ENCODE measurements around the gene SDK1. TPM values are rescaled to one million over a fixed set of nuclear protein-coding genes. Genes with fewer than 3 reads are reported as not detected.

SDK1 gene
- total and polyA plus RNA-seq, 2 experiments from 2014 or later: 2.1 to 10.0 TPM

- Mint-ChIP-seq H3K4me3 (no peak overlapping the region), H3K9me3 (no peaks in the 10 kb centered on the region), H3K27me3 (ENCODE audit: insufficient read depth, low read depth, poor library complexity) (peaks cover 17% of the 10 kb centered on the region), H3K36me3 (ENCODE audit: low read depth) (0 out of 3 replicates have a peak, but pooled peaks cover 3% of the 10 kb centered on the region), H3K27ac (no peak overlapping the region), H3K4me1 (peaks cover 30% of the 10 kb centered on the region)
- no peaks in the 10 kb centered on the region for H3K9me2 ChIP-seq (ENCODE audit: insufficient read depth)
- no peak for TF ChIP-seq EZH2 (IDR thresholded peaks at IDR 0.05; ENCODE audit: low read depth, unreplicated experiment)
- TF ChIP-seq CREB1 (CRISPR knock-in tag; IDR thresholded peaks at IDR 0.05; ENCODE audit: low read depth): no peak
- no peak for TF ChIP-seq EZH2phosphoT487 (IDR thresholded peaks at IDR 0.05; ENCODE audit: unreplicated experiment)
- no peak for TF ChIP-seq ETS1 (IDR thresholded peaks at IDR 0.05)
- TF ChIP-seq, protein P1, sequence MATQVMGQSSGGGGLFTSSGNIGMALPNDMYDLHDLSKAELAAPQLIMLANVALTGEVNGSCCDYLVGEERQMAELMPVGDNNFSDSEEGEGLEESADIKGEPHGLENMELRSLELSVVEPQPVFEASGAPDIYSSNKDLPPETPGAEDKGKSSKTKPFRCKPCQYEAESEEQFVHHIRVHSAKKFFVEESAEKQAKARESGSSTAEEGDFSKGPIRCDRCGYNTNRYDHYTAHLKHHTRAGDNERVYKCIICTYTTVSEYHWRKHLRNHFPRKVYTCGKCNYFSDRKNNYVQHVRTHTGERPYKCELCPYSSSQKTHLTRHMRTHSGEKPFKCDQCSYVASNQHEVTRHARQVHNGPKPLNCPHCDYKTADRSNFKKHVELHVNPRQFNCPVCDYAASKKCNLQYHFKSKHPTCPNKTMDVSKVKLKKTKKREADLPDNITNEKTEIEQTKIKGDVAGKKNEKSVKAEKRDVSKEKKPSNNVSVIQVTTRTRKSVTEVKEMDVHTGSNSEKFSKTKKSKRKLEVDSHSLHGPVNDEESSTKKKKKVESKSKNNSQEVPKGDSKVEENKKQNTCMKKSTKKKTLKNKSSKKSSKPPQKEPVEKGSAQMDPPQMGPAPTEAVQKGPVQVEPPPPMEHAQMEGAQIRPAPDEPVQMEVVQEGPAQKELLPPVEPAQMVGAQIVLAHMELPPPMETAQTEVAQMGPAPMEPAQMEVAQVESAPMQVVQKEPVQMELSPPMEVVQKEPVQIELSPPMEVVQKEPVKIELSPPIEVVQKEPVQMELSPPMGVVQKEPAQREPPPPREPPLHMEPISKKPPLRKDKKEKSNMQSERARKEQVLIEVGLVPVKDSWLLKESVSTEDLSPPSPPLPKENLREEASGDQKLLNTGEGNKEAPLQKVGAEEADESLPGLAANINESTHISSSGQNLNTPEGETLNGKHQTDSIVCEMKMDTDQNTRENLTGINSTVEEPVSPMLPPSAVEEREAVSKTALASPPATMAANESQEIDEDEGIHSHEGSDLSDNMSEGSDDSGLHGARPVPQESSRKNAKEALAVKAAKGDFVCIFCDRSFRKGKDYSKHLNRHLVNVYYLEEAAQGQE (IDR thresholded peaks at IDR 0.05; ENCODE audit: unreplicated experiment): no peak
- TF ChIP-seq POLR2AphosphoS5 (IDR thresholded peaks at IDR 0.05; ENCODE audit: low read depth): no peak
- TF ChIP-seq JUNB (IDR thresholded peaks at IDR 0.05; ENCODE audit: unreplicated experiment): no peak
- TF ChIP-seq ZNF462 (CRISPR knock-in tag; IDR thresholded peaks at IDR 0.05): no peak
- no peak for TF ChIP-seq ZNF331 (CRISPR knock-in tag; IDR thresholded peaks at IDR 0.05; ENCODE audit: low read depth)
- TF ChIP-seq ZNF114 (CRISPR knock-in tag; IDR thresholded peaks at IDR 0.05): no peak
- TF ChIP-seq STAT1 (IDR thresholded peaks at IDR 0.05; ENCODE audit: unreplicated experiment): no peak
- TF ChIP-seq NANOG (IDR thresholded peaks at IDR 0.05; ENCODE audit: borderline replicate concordance): no peak
- TF ChIP-seq, protein P2, sequence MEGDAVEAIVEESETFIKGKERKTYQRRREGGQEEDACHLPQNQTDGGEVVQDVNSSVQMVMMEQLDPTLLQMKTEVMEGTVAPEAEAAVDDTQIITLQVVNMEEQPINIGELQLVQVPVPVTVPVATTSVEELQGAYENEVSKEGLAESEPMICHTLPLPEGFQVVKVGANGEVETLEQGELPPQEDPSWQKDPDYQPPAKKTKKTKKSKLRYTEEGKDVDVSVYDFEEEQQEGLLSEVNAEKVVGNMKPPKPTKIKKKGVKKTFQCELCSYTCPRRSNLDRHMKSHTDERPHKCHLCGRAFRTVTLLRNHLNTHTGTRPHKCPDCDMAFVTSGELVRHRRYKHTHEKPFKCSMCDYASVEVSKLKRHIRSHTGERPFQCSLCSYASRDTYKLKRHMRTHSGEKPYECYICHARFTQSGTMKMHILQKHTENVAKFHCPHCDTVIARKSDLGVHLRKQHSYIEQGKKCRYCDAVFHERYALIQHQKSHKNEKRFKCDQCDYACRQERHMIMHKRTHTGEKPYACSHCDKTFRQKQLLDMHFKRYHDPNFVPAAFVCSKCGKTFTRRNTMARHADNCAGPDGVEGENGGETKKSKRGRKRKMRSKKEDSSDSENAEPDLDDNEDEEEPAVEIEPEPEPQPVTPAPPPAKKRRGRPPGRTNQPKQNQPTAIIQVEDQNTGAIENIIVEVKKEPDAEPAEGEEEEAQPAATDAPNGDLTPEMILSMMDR (conservative IDR thresholded peaks at IDR 0.05; ENCODE audit: low read depth in 2 of 2): no peak
- H3K79me2 ChIP-seq (replicated peaks; ENCODE audit: insufficient read depth): no peaks in the 10 kb centered on the region
- no peak overlapping the region for H3K4me2 ChIP-seq
- no peaks in the 10 kb centered on the region for H3K27me3 ChIP-seq (ENCODE audit: insufficient read depth)
- H4K20me1 ChIP-seq (replicated peaks; ENCODE audit: insufficient read depth): no peaks in the 10 kb centered on the region
- no peak overlapping the region for H3K27ac ChIP-seq (ENCODE audit: low read depth)
- no peaks in the 10 kb centered on the region for H3K36me3 ChIP-seq (ENCODE audit: insufficient read depth)
- no peaks in the 10 kb centered on the region for H3F3A ChIP-seq (replicated peaks; ENCODE audit: low read depth)
- ATAC-seq: no peak
- H2AFZ ChIP-seq: no peak overlapping the region
- peaks cover 12% of the 10 kb centered on the region for H3K4me1 ChIP-seq (ENCODE audit: insufficient read depth)
- H3K4me3 ChIP-seq: no peak overlapping the region
- no peak for DNase-seq (ENCODE audit: low spot score)
These were observed 936.5 kb downstream of the SDK1 start for GRCh38 chr7:4237296-4238235.

Measured in GM23338 (cell line).